Natural killer cell (primary cell): ENCODE data around the gene MYBPH. TPM values are rescaled to one million over a fixed set of nuclear protein-coding genes. Genes with fewer than 3 reads are reported as not detected.

Experiments
- ATAC-seq, 3 donors: fragments of 150-1000 bp in 2 of 3; fragments of 200-7000 bp in 1 of 3; cut with Tn5 transposase; 1 replicate in 1 of 3; 2 replicates in 2 of 3; pipeline ENCODE4 v1.10.0; 2021; ENCODE audit warnings: mild to moderate bottlenecking in 2 of 3, moderate library complexity in 2 of 3
- DNase-seq, 2 donors: peaks; one replicate each; pipeline versions ENCODE4 v3.0.0 to v3.0.0-alpha.2; 2013 to 2021; ENCODE audit warnings: mixed read lengths in 1 of 2
- H3K27ac ChIP-seq: one replicate; pipeline ENCODE4 v1.5.1; 2013; ENCODE audit warnings: mild to moderate bottlenecking, low read length
- H3K27me3 ChIP-seq: one replicate; pipeline ENCODE4 v1.6.1; 2013; ENCODE audit warnings: low read length; ENCODE audit not compliant: control insufficient read depth, insufficient read depth
- H3K36me3 ChIP-seq: one replicate; pipeline ENCODE4 v1.6.1; 2013; ENCODE audit warnings: low read length; ENCODE audit not compliant: control insufficient read depth, insufficient read depth
- H3K4me1 ChIP-seq: one replicate; pipeline ENCODE4 v1.6.1; 2013; ENCODE audit warnings: low read length; ENCODE audit not compliant: control insufficient read depth, insufficient read depth
- H3K4me3 ChIP-seq: one replicate; pipeline ENCODE4 v1.5.1; 2013; ENCODE audit warnings: low read length
- H3K9me3 ChIP-seq: one replicate; pipeline ENCODE4 v1.6.1; 2013; ENCODE audit warnings: low read length; ENCODE audit not compliant: control insufficient read depth, insufficient read depth
- H3K27ac Mint-ChIP-seq, 2 donors: one replicate each; pipeline ENCODE4 v1.8.0; 2022; ENCODE audit warnings: mild to moderate bottlenecking in 2 of 2, mixed read lengths in 2 of 2, moderate library complexity in 1 of 2
- H3K27me3 Mint-ChIP-seq, 2 donors: one replicate each; pipeline ENCODE4 v1.8.0; 2022; ENCODE audit warnings: low read depth in 2 of 2, mixed read lengths in 2 of 2
- H3K36me3 Mint-ChIP-seq: one replicate; pipeline ENCODE4 v1.8.0; 2022; ENCODE audit warnings: mixed read lengths
- H3K4me1 Mint-ChIP-seq, 2 donors: one replicate each; pipeline ENCODE4 v1.8.0; 2022; ENCODE audit warnings: mixed read lengths in 2 of 2
- H3K4me3 Mint-ChIP-seq: one replicate; pipeline ENCODE4 v1.8.0; 2022; ENCODE audit warnings: mild to moderate bottlenecking, moderate library complexity, mixed read lengths
- H3K9me3 Mint-ChIP-seq, 2 donors: one replicate each; pipeline ENCODE4 v1.8.0; 2022; ENCODE audit warnings: mixed read lengths in 2 of 2
- CTCF ChIP-seq: fragments of 200-600 bp; IDR thresholded peaks from one replicate; pipeline ENCODE4 v1.8.0; 2022; ENCODE audit warnings: antibody characterized with exemption
- WGBS: methylation state at CpG from one replicate; pipeline ENCODE4 v1.1.7; 2013; ENCODE audit warnings: missing lambda C conversion rate; ENCODE audit not compliant: insufficient coverage; 5-methylcytosine and 5-hydroxymethylcytosine counted together
- intact Hi-C: fragments of 100-400 bp; cut with micrococcal nuclease; formaldehyde crosslinking; loops from one replicate; pipeline ENCODE4 v1.14.2; 2022
- total RNA-seq, 4 donors: library from RNA; stranded (reverse); fragments of 120-200 nt in 1 of 4; gene quantifications; one replicate each; pipeline versions ENCODE4 v1.2.3 to v1.2.4, GENCODE V29; 2013 to 2022

MYBPH gene
- total RNA-seq, 3 donors from 2014 or later (not counting 1 experiment from before 2014, with no cell fraction given): not detected

GRCh38 chr1:203169770-203170520, 5.7 kb downstream of the MYBPH start:
- TF ChIP-seq CTCF: no peak
- H3K36me3 Mint-ChIP-seq: no peaks in the 10 kb centered on the region
- H3K4me1 Mint-ChIP-seq: peaks cover 0 to 15% of the 10 kb centered on the region in 2 donors
- ATAC-seq (no peak), DNase-seq (no peak)
- H3K27me3 Mint-ChIP-seq: no peaks in the 10 kb centered on the region
- H3K4me3 Mint-ChIP-seq: no peak overlapping the region
- no peak overlapping the region for H3K27ac Mint-ChIP-seq
- H3K27ac ChIP-seq: no peak overlapping the region
- no peaks in the 10 kb centered on the region for H3K36me3 ChIP-seq
- H3K4me1 ChIP-seq: no peaks in the 10 kb centered on the region
- no peaks in the 10 kb centered on the region for H3K27me3 ChIP-seq
- WGBS: 88% methylated on average over 18 of the region's 21 CpGs
- intact Hi-C loops: no loop called here
- H3K4me3 ChIP-seq: no peak overlapping the region
- H3K9me3 Mint-ChIP-seq: no peaks in the 10 kb centered on the region
- no peaks in the 10 kb centered on the region for H3K9me3 ChIP-seq

- H3K36me3 ChIP-seq: no peaks in the 10 kb centered on the region
- H3K9me3 ChIP-seq: no peaks in the 10 kb centered on the region
- H3K4me1 ChIP-seq: no peaks in the 10 kb centered on the region
- no peak for ATAC-seq
- H3K27me3 Mint-ChIP-seq: peaks cover 0 to 5% of the 10 kb centered on the region in 2 donors
- TF ChIP-seq CTCF: no peak
- H3K4me1 Mint-ChIP-seq: peaks cover 0 to 15% of the 10 kb centered on the region in 2 donors
- H3K27ac ChIP-seq: no peak overlapping the region
- H3K4me3 Mint-ChIP-seq: no peak overlapping the region
- no peak overlapping the region for H3K4me3 ChIP-seq
- no peak overlapping the region for H3K27ac Mint-ChIP-seq
- no peaks in the 10 kb centered on the region for H3K9me3 Mint-ChIP-seq
- 89% methylated on average over 9 of the region's 9 CpGs for WGBS
- no peak for DNase-seq
- intact Hi-C loops: no loop called here
- no peaks in the 10 kb centered on the region for H3K27me3 ChIP-seq
- no peaks in the 10 kb centered on the region for H3K36me3 Mint-ChIP-seq
Observed at GRCh38 chr1:203168991-203169390, 6.6 kb downstream of the MYBPH start.

- H3K27ac Mint-ChIP-seq: no peak overlapping the region
- no peaks in the 10 kb centered on the region for H3K4me1 ChIP-seq
- H3K36me3 ChIP-seq: no peaks in the 10 kb centered on the region
- H3K4me3 Mint-ChIP-seq: no peak overlapping the region
- DNase-seq (no peak), ATAC-seq (no peak)
- no peaks in the 10 kb centered on the region for H3K36me3 Mint-ChIP-seq
- no peaks in the 10 kb centered on the region for H3K27me3 ChIP-seq
- no peaks in the 10 kb centered on the region for H3K9me3 ChIP-seq
- TF ChIP-seq CTCF: no peak
- H3K27ac ChIP-seq: no peak overlapping the region
- peaks cover 0 to 15% of the 10 kb centered on the region in 2 donors for H3K4me1 Mint-ChIP-seq
- intact Hi-C loops: no loop called here
- no peak overlapping the region for H3K4me3 ChIP-seq
- H3K9me3 Mint-ChIP-seq: no peaks in the 10 kb centered on the region
- WGBS: 88% methylated on average over 12 of the region's 12 CpGs
- H3K27me3 Mint-ChIP-seq: peaks cover 0 to 12% of the 10 kb centered on the region in 2 donors
Observed at GRCh38 chr1:203168256-203168786, 7.3 kb downstream of the MYBPH start.

- H3K9me3 Mint-ChIP-seq: no peaks in the 10 kb centered on the region
- no peaks in the 10 kb centered on the region for H3K36me3 Mint-ChIP-seq
- Histone ChIP-seq H3K9me3 (no peaks in the 10 kb centered on the region), H3K4me1 (no peaks in the 10 kb centered on the region), H3K27me3 (no peaks in the 10 kb centered on the region), H3K27ac (no peak overlapping the region), H3K36me3 (no peaks in the 10 kb centered on the region), H3K4me3 (no peak overlapping the region)
- no peak for ATAC-seq
- intact Hi-C loops: no loop called here
- no peak overlapping the region for H3K4me3 Mint-ChIP-seq
- peaks cover 2 to 17% of the 10 kb centered on the region in 2 donors for H3K27me3 Mint-ChIP-seq
- 97% methylated on average over 5 of the region's 5 CpGs for WGBS
- H3K27ac Mint-ChIP-seq: no peak overlapping the region
- DNase-seq: no peak
- no peak for TF ChIP-seq CTCF
- H3K4me1 Mint-ChIP-seq: peaks cover 0 to 15% of the 10 kb centered on the region in 2 donors
Observed at GRCh38 chr1:203167913-203168200, 7.8 kb downstream of the MYBPH start.
